CD14-positive monocyte (primary cell): ENCODE measurements around the gene NOM1. TPM values are rescaled to one million over a fixed set of nuclear protein-coding genes. Genes with fewer than 3 reads are reported as not detected.
"Not testable (repeated sequence)": the region's sequence is repeated elsewhere in the genome, so short reads cannot be mapped to it uniquely, and the experiment has no call there.

Experiments
- DNase-seq, 3 donors: peaks; one replicate each; pipeline ENCODE4 v3.0.0-alpha.2; 2011 to 2022
- H2AFZ ChIP-seq: 2 replicates; pipeline ENCODE4 v1.6.0; 2012; ENCODE audit warnings: mild to moderate bottlenecking, low read depth, low read length, inconsistent platforms; ENCODE audit not compliant: insufficient read depth, poor library complexity, severe bottlenecking
- H3K27ac ChIP-seq, 2 donors: 1 replicate in 1 of 2; 2 replicates in 1 of 2; pipeline ENCODE4 v1.5.1; 2012 to 2013; ENCODE audit warnings: low read length in 2 of 2, control low read depth in 1 of 2, inconsistent platforms in 1 of 2, low read depth in 1 of 2, mild to moderate bottlenecking in 1 of 2
- H3K27me3 ChIP-seq, 2 donors: one replicate each; pipeline versions ENCODE4 v1.6.0 to v1.6.1; 2011 to 2013; ENCODE audit warnings: low read length in 2 of 2; ENCODE audit not compliant: control insufficient read depth in 2 of 2, insufficient read depth in 2 of 2
- H3K36me3 ChIP-seq, 2 donors: replicated peaks in 1 of 2; 1 replicate in 1 of 2; 2 replicates in 1 of 2; pipeline versions ENCODE4 v1.5.1 to v1.6.1; 2012 to 2013; ENCODE audit warnings: low read length in 2 of 2, control low read depth in 1 of 2, inconsistent platforms in 1 of 2, mild to moderate bottlenecking in 1 of 2; ENCODE audit not compliant: insufficient read depth in 2 of 2, control insufficient read depth in 1 of 2
- H3K4me1 ChIP-seq, 2 donors: 1 replicate in 1 of 2; 2 replicates in 1 of 2; pipeline versions ENCODE4 v1.5.1 to v1.6.1; 2012 to 2013; ENCODE audit warnings: low read length in 2 of 2, control low read depth in 1 of 2, inconsistent platforms in 1 of 2, mild to moderate bottlenecking in 1 of 2, moderate library complexity in 1 of 2; ENCODE audit not compliant: insufficient read depth in 2 of 2, control insufficient read depth in 1 of 2
- H3K4me2 ChIP-seq: replicated peaks from 2 replicates; pipeline ENCODE3; 2012; ENCODE audit warnings: low read length, moderate library complexity, mild to moderate bottlenecking; ENCODE audit not compliant: poor library complexity, severe bottlenecking; ENCODE audit errors: extremely low read depth
- H3K4me3 ChIP-seq, 3 experiments: fragments of 200-600 bp in 1 of 3; sonication (generic) in 1 of 3; replicated peaks in 1 of 3; 1 replicate in 2 of 3; 2 replicates in 1 of 3; pipeline ENCODE4 v1.5.1; 2011 to 2013; ENCODE audit warnings: low read length in 3 of 3, mild to moderate bottlenecking in 3 of 3, control low read depth in 2 of 3, low read depth in 2 of 3, inconsistent platforms in 1 of 3, moderate library complexity in 1 of 3
- H3K79me2 ChIP-seq: 2 replicates; pipeline ENCODE4 v1.6.0; 2012; ENCODE audit warnings: mild to moderate bottlenecking, control low read depth, inconsistent platforms, low read length, moderate library complexity; ENCODE audit not compliant: insufficient read depth
- H3K9ac ChIP-seq: 2 replicates; pipeline ENCODE4 v1.6.0; 2017; ENCODE audit warnings: low read length, mild to moderate bottlenecking; ENCODE audit not compliant: insufficient read depth, poor library complexity, severe bottlenecking
- H3K9me3 ChIP-seq, 2 donors: replicated peaks in 1 of 2; 1 replicate in 1 of 2; 2 replicates in 1 of 2; pipeline versions ENCODE4 v1.5.1 to v1.6.1; 2012 to 2013; ENCODE audit warnings: low read length in 2 of 2, control low read depth in 1 of 2; ENCODE audit not compliant: control insufficient read depth in 1 of 2, insufficient read depth in 1 of 2
- H4K20me1 ChIP-seq: 2 replicates; pipeline ENCODE4 v1.6.0; 2012; ENCODE audit warnings: mild to moderate bottlenecking, low read length, control low read depth, moderate library complexity; ENCODE audit not compliant: insufficient read depth
- H3K27ac Mint-ChIP-seq, 7 donors: one replicate each; pipeline ENCODE4 v1.8.0; 2020; ENCODE audit warnings: mild to moderate bottlenecking in 7 of 7, mixed read lengths in 7 of 7, moderate library complexity in 6 of 7, inconsistent platforms in 2 of 7
- H3K27me3 Mint-ChIP-seq, 3 donors: one replicate each; pipeline ENCODE4 v1.8.0; 2021 to 2022; ENCODE audit warnings: low read depth in 3 of 3, mild to moderate bottlenecking in 3 of 3, mixed read lengths in 3 of 3, moderate library complexity in 3 of 3, inconsistent platforms in 1 of 3
- H3K36me3 Mint-ChIP-seq, 2 donors: one replicate each; pipeline ENCODE4 v1.8.0; 2020; ENCODE audit warnings: mixed read lengths in 2 of 2, inconsistent platforms in 1 of 2, mild to moderate bottlenecking in 1 of 2
- H3K4me1 Mint-ChIP-seq: one replicate; pipeline ENCODE4 v1.8.0; 2020; ENCODE audit warnings: mild to moderate bottlenecking, mixed read lengths
- H3K4me3 Mint-ChIP-seq, 2 donors: one replicate each; pipeline ENCODE4 v1.8.0; 2020; ENCODE audit warnings: mild to moderate bottlenecking in 2 of 2, mixed read lengths in 2 of 2, moderate library complexity in 1 of 2
- H3K9me3 Mint-ChIP-seq, 7 donors: one replicate each; pipeline ENCODE4 v1.8.0; 2020 to 2022; ENCODE audit warnings: mixed read lengths in 7 of 7, mild to moderate bottlenecking in 6 of 7, moderate library complexity in 6 of 7, inconsistent platforms in 2 of 7
- WGBS: methylation state at CpG from one replicate; pipeline ENCODE4 v1.1.5; 2013; ENCODE audit warnings: missing lambda C conversion rate; ENCODE audit not compliant: insufficient coverage; 5-methylcytosine and 5-hydroxymethylcytosine counted together
- intact Hi-C, 2 donors: fragments of 100-400 bp; cut with micrococcal nuclease; formaldehyde crosslinking; loops; one replicate each; pipeline versions ENCODE4 v1.15.0 to v1.15.1; 2023
- polyA plus RNA-seq, 3 donors: library from polyadenylated mRNA; depleted of rRNA in 1 of 3; unstranded in 2 of 3; stranded (reverse) in 1 of 3; fragments of 300-500 nt in 2 of 3; fragments of >200 nt in 1 of 3; fragmentation: Illumina TruSeq in 2 of 3; gene quantifications; 1 replicate in 2 of 3; 2 replicates in 1 of 3; pipeline ENCODE4 v1.2.3, GENCODE V29; 2012 to 2021
- TF ChIP-seq, protein P1 (sequence below): fragments of 200-600 bp; IDR thresholded peaks from one replicate; pipeline ENCODE4 v1.8.0; 2022; ENCODE audit warnings: antibody characterized with exemption, mild to moderate bottlenecking

The NOM1 gene
- polyA plus RNA-seq, 3 donors: 0.89 to 11.5 (median 1.9) TPM

DNA sequence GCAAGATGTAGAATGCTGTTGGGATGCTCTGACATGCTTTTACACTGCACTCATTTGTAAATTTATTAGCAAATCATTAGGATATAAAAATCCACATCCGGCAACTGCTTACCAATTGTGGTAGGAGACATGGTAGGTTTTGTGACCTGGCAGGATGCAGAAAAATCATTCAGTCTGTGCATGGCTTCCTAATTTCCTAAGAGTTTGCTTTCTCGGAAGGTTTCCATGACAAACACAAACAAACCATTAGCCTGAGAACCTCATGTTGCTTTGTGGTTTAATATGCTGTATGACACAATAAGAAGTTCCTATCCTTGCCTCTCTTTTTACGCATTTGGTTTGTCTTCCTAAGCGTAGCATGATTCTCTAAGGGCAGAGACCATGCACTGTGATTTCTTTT lies 41.9 kb upstream of the NOM1 start:
- peaks cover 2 to 3% of the 10 kb centered on the region in 2 donors for H3K4me1 ChIP-seq
- no peak overlapping the region for H3K4me2 ChIP-seq
- H3K27ac ChIP-seq: no peak overlapping the region
- Mint-ChIP-seq H3K27me3 (peaks cover 4 to 10% (median 4%) of the 10 kb centered on the region in 3 donors), H3K4me1 (peaks cover 8% of the 10 kb centered on the region), H3K4me3 (no peak overlapping the region), H3K9me3 (peaks cover 0 to 14% (median 5%) of the 10 kb centered on the region in 7 donors), H3K36me3 (no peaks in the 10 kb centered on the region), H3K27ac (no peak overlapping the region)
- H3K36me3 ChIP-seq: no peaks in the 10 kb centered on the region
- H4K20me1 ChIP-seq: no peaks in the 10 kb centered on the region
- H3K27me3 ChIP-seq: no peaks in the 10 kb centered on the region
- no peak overlapping the region for H3K9ac ChIP-seq
- TF ChIP-seq, protein P1, sequence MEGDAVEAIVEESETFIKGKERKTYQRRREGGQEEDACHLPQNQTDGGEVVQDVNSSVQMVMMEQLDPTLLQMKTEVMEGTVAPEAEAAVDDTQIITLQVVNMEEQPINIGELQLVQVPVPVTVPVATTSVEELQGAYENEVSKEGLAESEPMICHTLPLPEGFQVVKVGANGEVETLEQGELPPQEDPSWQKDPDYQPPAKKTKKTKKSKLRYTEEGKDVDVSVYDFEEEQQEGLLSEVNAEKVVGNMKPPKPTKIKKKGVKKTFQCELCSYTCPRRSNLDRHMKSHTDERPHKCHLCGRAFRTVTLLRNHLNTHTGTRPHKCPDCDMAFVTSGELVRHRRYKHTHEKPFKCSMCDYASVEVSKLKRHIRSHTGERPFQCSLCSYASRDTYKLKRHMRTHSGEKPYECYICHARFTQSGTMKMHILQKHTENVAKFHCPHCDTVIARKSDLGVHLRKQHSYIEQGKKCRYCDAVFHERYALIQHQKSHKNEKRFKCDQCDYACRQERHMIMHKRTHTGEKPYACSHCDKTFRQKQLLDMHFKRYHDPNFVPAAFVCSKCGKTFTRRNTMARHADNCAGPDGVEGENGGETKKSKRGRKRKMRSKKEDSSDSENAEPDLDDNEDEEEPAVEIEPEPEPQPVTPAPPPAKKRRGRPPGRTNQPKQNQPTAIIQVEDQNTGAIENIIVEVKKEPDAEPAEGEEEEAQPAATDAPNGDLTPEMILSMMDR: no peak
- intact Hi-C loops: no loop called here
- no peak overlapping the region for H2AFZ ChIP-seq
- no CpG with 5 or more reads among the region's 4 CpGs for WGBS
- DNase-seq: peak in 1 of 3 donors; percentile 15
- H3K9me3 ChIP-seq: no peaks in the 10 kb centered on the region
- H3K4me3 ChIP-seq: no peak overlapping the region
- H3K79me2 ChIP-seq: no peaks in the 10 kb centered on the region

GRCh38 chr7:156909574-156910252 lies 39.8 kb upstream of the NOM1 start:
- WGBS: no CpG with 5 or more reads among the region's 3 CpGs

More at GRCh38 chr7:156909574-156910252, 39.8 kb upstream of the NOM1 start:
- H3K4me1 Mint-ChIP-seq, H3K27me3 Mint-ChIP-seq, H3K4me3 Mint-ChIP-seq, H3K9me3 ChIP-seq, H3K27me3 ChIP-seq, H3K4me2 ChIP-seq, H3K27ac Mint-ChIP-seq, H3K79me2 ChIP-seq, H3K4me1 ChIP-seq, H3K4me3 ChIP-seq, H3K36me3 ChIP-seq, H4K20me1 ChIP-seq, H3K36me3 Mint-ChIP-seq, H3K9ac ChIP-seq, H3K27ac ChIP-seq, intact Hi-C loops, DNase-seq, H2AFZ ChIP-seq: not testable (repeated sequence)
- peaks cover 2 to 15% (median 8%) of the 10 kb centered on the region in 7 donors for H3K9me3 Mint-ChIP-seq
